ENCODE data around the gene KRT8. TPM values are rescaled to one million over a fixed set of nuclear protein-coding genes. Genes with fewer than 3 reads are reported as not detected.
"Not testable (repeated sequence)": the region's sequence is repeated elsewhere in the genome, so short reads cannot be mapped to it uniquely, and the experiment has no call there.

KRT8 gene
- total RNA-seq, 1 experiment from 2014 or later, result 441 TPM

- no peak for DNase-seq (ENCODE audit: extremely low read depth, low read depth)
These were observed 894 bp downstream of the KRT8 start for GRCh38 chr12:52903855-52904508.

DNA sequence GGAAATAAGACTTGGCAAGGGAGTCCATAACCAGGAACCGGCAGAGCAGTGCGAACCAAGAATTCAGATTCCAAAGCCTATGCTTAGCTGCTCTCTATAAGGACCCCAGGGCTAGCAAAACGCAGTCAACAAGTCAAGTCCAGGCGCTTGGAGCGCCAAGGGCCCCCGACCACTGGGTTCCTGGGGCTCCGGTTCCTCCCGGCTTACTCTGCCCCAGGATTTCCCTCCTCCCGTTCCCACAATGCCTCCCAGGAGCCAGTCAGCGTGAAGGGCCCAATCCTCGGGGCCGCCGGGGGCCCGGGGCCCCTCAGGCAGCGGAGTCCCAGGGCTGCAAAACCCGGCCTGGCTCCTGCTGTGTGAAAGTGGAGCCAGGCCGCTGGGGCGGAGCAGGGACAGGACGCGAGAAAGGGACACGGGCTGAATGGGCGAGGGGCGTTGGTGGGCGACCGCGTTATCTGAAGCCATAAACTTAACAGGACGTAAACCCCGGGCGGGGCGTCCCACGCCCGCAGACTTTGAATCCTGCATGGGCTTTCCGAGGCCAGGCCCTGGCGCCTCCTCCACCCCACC is 1.5 kb downstream of the KRT8 start:
- DNase-seq (ENCODE audit: extremely low read depth, low read depth), result peak; percentile 69

GRCh38 chr12:52901715-52902541 is 2.9 kb downstream of the KRT8 start:
- DNase-seq (ENCODE audit: extremely low read depth, low read depth), result no peak

DNA sequence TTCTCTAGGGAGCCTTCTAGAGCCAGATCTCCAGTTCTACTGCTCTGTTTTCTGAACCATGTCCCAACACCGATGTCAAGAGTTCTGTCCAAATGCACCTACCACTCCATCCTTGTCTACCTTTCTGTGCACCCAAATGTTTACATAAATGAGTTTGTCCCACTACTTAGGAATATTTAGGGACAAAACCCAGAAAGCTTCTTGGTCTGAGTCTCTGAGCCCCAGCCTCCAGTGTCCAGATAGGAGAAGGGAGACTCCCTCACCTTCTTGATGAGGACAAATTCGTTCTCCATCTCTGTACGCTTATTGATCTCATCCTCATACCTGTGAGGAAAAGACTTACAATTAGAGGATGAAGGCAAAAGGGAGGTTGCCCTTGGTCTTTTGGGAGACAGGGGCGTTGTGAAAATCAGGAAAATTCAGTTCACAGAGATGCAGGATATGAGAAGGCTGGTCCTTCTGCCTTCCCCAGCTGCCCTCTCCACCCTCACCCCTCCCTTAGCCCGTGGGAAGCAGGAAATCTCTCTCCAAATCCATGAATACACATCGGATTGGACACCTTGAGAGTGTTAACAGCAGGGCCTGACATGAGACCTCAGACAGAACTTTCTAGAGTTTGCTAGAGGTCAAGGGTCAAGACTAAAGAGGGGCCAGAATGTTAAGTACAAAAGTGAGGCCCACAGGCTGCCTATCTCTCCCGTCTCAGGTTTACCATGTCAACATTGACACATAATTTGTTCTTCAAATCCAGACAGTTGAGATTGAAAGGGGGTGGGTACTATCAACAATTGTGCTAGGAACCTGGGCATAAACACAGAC is 3.8 kb downstream of the KRT8 start:
- DNase-seq (ENCODE audit: extremely low read depth, low read depth), result no peak

GRCh38 chr12:52900166-52900895 is 4.5 kb downstream of the KRT8 start:
- DNase-seq (ENCODE audit: extremely low read depth, low read depth), result no peak

- no peak for DNase-seq (ENCODE audit: extremely low read depth, low read depth)
These were observed 5.4 kb downstream of the KRT8 start for GRCh38 chr12:52899338-52900035.

GRCh38 chr12:52896190-52897100 is 8.4 kb downstream of the KRT8 start:
- DNase-seq (ENCODE audit: extremely low read depth, low read depth), result no peak

DNA sequence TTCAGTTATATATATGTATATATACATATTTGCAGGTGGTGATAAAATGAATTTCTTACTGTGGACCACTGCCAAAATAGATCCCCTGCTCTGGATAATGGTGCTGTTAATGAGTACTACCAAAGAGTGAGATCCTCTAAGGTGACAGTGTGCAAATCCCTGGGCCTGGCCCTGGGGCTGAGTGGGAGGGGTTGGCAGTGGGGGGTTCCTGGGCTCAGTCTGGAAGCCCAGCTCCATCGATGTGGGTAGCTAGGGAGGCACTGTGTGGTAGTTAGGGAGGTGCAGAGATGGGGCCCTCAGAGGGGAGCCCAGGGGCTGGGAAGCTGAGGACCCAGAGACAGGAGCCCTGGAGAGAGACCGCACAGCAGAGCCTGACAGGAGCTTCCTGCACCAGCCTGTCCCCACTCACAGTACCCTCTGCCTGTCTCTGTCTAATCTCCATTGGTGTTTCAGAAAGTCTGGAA is 9.1 kb downstream of the KRT8 start:
- DNase-seq (ENCODE audit: extremely low read depth, low read depth), result no peak

DNA sequence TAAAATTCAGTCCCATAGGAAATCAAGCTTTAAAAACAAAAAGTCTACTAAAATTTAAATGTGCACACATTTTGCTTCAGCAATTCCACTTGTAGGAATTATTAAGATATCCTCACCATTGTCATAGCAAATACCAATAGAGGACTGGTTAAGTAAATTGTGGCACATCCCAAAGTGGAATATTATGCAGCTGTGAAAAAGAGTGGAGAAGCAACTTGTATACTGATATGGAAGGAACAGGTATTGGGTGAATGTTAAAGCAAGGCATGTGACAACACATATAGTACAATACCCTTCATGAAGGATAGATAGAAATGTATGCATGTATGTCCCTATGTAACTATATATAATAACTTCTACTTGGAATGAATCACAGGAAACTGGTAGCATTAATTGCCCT is 11.9 kb downstream of the KRT8 start:
- DNase-seq (ENCODE audit: extremely low read depth, low read depth), result no peak

DNA sequence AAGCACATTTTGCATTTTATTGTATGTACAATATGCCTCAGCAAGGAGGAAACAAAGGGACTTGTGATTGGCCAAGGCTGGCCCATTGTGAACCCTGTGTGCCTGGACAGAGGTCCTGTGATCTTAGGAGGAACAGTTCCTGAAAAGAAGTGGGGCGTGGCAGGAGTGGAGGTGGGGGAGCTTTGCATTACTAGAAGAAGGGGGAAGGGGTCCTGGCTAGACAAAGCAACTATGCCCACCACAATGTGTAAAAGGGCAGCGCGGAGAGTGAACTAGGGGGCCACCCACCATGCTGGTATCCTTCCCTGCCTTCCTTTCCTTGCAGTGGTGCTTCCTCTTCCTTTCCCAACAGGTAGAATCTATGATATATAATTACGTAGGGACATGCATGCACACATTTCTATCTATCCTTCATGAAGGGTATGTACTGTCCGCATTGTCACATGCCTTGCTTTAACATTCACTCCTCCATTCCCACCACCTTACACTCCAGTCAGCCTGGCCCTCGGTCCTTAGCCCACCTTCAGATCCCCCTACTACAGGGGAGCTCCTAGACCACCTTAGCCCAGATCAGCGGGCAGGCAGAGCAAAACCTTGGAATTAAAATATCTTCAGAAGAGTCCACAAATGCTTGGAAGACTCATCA is 12.5 kb downstream of the KRT8 start:
- no peak for DNase-seq (ENCODE audit: extremely low read depth, low read depth)

DNA sequence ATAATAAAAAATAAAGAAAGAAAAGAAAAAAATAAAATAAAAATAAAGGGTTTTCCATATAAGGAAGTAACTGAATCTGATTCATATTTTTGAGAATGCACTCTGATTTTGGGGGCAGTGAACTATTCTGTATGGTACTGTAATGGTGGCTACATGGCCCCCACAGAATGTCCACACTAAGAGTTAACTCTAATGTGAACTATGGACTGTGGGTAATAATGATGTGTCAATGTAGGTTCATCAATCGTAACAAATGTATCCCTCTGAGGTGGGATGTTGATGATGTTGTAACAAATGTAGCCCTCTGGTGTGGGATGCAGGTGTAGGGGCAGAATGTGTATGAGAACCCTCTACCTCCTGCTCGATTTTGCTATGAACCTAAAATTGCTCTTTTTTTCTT is 13.8 kb downstream of the KRT8 start:
- no peak for DNase-seq (ENCODE audit: extremely low read depth, low read depth)

GRCh38 chr12:52890417-52890816 is 14.5 kb downstream of the KRT8 start:
- DNase-seq (ENCODE audit: extremely low read depth, low read depth), result no peak

DNA sequence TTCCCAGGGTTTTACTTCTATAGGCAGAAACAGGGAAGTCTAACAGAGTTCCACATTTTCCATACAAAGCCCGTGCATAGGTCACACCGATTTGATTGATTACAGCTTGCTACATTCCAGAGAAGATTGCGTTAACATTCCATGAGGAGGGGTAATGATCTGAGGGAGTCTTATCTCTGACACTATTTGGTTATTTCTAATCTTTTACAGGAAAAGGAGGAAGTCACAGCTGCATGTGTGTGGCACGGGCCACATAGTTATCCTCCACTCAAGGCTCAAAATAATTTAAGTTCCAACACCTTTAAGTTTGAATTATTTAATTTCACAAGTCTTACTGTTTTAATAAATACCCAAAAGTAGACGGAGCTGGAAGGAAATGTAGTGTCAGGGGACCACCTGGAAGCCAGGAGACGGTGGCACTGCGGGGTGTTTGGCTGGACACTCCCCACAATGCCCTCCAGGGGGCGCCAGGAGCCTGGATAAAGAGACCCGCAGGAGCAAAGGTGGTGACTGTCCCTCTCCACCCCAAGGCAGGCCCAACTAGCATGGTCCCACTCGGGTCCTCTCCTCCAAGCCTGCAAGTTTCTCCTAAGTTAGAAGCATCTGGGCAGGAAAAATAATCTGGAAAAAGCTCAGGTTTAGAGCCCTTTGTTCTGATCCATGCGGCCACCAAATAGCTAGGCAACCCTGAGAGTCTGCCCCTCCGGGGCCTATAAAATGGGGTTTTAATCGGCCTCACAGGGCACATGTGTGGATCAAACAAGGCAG is 20.2 kb downstream of the KRT8 start:
- peak; percentile 73 for DNase-seq (ENCODE audit: extremely low read depth, low read depth)

- not testable (repeated sequence) for DNase-seq (ENCODE audit: extremely low read depth, low read depth)
These were observed 24.4 kb downstream of the KRT8 start for GRCh38 chr12:52880499-52880898.

DNA sequence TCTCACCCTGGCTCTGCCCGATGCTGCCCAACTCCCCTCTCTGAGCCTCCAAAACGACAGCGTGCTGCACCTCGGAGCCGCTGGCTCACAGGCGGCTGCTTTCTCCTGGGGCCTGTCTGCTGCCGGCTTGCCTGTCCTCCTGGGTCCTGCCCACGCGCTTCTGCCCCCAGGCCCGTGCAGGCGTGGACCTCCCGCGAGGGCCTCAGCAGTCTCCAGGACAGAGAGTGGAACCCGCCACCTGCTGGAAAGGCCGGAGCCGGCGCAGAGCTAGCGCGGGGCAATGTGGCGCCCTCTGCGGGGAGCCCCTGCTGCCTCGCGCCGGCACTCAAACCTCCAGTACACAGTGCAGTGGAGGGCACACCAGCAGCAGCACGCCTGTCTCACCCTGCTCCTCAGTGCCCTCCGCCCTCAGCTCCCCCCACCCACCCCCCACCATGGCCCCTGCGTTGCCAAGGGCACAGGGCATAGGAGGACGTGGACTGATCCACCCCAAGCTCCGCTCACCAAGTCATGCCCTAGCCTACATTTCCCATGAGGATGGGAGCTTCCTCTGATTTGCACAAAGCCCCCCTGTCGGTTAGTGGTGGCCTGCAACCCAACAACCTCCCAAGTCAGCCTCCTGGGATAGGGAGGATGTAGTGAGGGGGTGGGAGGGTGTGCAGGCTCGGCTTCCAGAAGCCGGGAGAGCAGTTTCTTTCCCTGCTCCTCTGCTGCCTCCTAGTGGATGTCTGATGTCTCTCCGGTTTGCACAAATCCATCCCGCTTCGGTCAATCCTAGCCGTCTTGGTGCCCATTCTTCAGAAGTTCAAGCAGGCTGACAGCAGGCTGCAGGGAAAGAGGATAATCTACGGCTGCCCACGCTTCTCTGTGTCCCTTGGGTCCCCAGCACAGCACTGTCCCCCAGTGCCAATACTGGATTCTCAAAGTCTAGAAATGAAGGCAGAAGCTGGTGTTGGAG is 25.2 kb downstream of the KRT8 start:
- DNase-seq (ENCODE audit: extremely low read depth, low read depth), result peak; percentile 94

Data from NCI-H460 (cell line).